Epithelial cell of proximal tubule (primary cell): ENCODE results near the gene STOML1. TPM values are rescaled to one million over a fixed set of nuclear protein-coding genes. Genes with fewer than 3 reads are reported as not detected.

ENCODE experiments used
- DNase-seq: peaks from one replicate; pipeline ENCODE4 v3.0.0-alpha.2; 2011; ENCODE audit warnings: low read depth
- H3K4me3 ChIP-seq: 2 replicates; pipeline ENCODE4 v1.5.1; 2011; ENCODE audit warnings: low read depth, mild to moderate bottlenecking, low read length
- CTCF ChIP-seq: conservative IDR thresholded peaks from 2 replicates; pipeline ENCODE4 v1.5.1; 2012; ENCODE audit warnings: low read depth, mild to moderate bottlenecking, low read length
- total RNA-seq: library from RNA; depleted of rRNA; stranded (reverse); fragments of >200 nt; gene quantifications from 2 replicates; pipeline ENCODE4 v1.2.3, GENCODE V29; 2015

Gene STOML1
- total RNA-seq, 1 donor from 2014 or later = 13.5 TPM

- no peak for DNase-seq
- TF ChIP-seq CTCF = peak; percentile 89
- peak overlapping the region; percentile 15 for H3K4me3 ChIP-seq
Measured at GRCh38 chr15:73972984-73973682, 19.0 kb downstream of the STOML1 start.

GRCh38 chr15:73969151-73969759 lies 22.8 kb downstream of the STOML1 start:
- H3K4me3 ChIP-seq = no peak overlapping the region
- DNase-seq = no peak
- no peak for TF ChIP-seq CTCF

GRCh38 chr15:73968461-73968860 lies 23.6 kb downstream of the STOML1 start:
- TF ChIP-seq CTCF = no peak
- no peak for DNase-seq
- H3K4me3 ChIP-seq = no peak overlapping the region

- H3K4me3 ChIP-seq = no peak overlapping the region
- no peak for TF ChIP-seq CTCF
- DNase-seq = no peak
Measured at GRCh38 chr15:73965758-73966113, 26.4 kb downstream of the STOML1 start.

- no peak for TF ChIP-seq CTCF
- no peak for DNase-seq
- H3K4me3 ChIP-seq = peak overlapping the region; percentile 24
Measured at GRCh38 chr15:73965094-73965757, 26.9 kb downstream of the STOML1 start.

GRCh38 chr15:73964736-73965093 lies 27.4 kb downstream of the STOML1 start:
- no peak for DNase-seq
- peak; percentile 94 for TF ChIP-seq CTCF
- peak overlapping the region; percentile 24 for H3K4me3 ChIP-seq
